KOPT-K1 (cell line): ENCODE measurements around the gene PLIN5.

ENCODE experiments used
- H3K27ac ChIP-seq: fragments of 200-600 bp; sonication (generic); 2 replicates; pipeline ENCODE4 v1.5.1; 2016; ENCODE audit warnings: antibody characterized with exemption, mild to moderate bottlenecking, low read depth, low read length; ENCODE audit not compliant: poor library complexity, severe bottlenecking
- H3K36me3 ChIP-seq: fragments of 200-600 bp; sonication (generic); 2 replicates; pipeline ENCODE4 v1.5.1; 2017; ENCODE audit warnings: antibody characterized with exemption, mild to moderate bottlenecking, low read length, moderate library complexity; ENCODE audit not compliant: insufficient read depth
- H3K9me3 ChIP-seq: fragments of 200-600 bp; sonication (generic); 2 replicates; pipeline ENCODE4 v1.5.1; 2017; ENCODE audit warnings: antibody characterized with exemption, low read length, mild to moderate bottlenecking; ENCODE audit not compliant: insufficient read depth, poor library complexity, severe bottlenecking

PLIN5 gene, protein sequence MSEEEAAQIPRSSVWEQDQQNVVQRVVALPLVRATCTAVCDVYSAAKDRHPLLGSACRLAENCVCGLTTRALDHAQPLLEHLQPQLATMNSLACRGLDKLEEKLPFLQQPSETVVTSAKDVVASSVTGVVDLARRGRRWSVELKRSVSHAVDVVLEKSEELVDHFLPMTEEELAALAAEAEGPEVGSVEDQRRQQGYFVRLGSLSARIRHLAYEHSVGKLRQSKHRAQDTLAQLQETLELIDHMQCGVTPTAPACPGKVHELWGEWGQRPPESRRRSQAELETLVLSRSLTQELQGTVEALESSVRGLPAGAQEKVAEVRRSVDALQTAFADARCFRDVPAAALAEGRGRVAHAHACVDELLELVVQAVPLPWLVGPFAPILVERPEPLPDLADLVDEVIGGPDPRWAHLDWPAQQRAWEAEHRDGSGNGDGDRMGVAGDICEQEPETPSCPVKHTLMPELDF

DNA sequence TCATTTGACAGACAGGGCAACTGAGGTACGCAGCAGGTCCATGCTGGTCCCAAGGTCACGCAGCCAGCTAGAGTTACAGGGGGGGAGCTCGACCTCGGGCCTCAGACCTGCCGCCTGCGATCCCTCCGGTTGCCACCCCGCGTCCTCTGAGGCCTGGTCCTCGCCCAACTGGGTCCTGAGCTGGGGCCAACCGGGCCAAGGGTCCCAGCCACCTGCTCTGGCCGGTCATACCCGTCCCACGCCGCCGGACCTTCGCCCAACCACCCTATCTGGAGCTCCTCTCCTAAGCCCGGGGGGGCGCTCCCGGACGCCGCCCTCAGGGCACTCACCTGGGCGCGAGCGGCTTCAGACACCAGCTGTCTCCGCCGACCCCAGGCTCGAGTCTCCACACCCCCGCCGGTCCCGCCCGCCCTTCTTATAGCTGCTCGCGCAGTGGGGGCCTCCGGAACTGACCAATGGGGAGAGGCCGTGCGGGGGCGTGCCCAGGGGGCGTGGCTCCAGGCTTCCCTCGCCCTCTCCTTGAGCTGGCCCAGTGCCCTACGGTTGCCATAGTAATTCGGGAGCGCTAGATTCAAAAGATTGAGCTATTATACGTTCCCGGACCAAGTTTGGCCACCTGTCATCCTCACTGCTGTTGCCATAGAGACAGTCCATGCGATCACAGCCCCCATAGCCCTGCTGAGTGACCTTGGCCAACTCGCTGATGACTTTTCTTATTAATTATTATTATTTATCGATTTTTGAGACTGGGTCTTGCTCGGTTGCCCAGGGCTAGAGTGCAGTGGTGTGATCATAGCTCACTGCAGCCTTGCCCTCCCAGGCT lies at the start of gene PLIN5:
TSS of gene PLIN5 (minus strand) at position 389 of the 823 bp plus-strand sequence. CDS start 1,150 bp downstream, outside the sequence.
- Histone ChIP-seq H3K36me3 (no peaks in the 10 kb centered on the region), H3K9me3 (no peaks in the 10 kb centered on the region), H3K27ac (no peak within 1 kb of the TSS)

DNA sequence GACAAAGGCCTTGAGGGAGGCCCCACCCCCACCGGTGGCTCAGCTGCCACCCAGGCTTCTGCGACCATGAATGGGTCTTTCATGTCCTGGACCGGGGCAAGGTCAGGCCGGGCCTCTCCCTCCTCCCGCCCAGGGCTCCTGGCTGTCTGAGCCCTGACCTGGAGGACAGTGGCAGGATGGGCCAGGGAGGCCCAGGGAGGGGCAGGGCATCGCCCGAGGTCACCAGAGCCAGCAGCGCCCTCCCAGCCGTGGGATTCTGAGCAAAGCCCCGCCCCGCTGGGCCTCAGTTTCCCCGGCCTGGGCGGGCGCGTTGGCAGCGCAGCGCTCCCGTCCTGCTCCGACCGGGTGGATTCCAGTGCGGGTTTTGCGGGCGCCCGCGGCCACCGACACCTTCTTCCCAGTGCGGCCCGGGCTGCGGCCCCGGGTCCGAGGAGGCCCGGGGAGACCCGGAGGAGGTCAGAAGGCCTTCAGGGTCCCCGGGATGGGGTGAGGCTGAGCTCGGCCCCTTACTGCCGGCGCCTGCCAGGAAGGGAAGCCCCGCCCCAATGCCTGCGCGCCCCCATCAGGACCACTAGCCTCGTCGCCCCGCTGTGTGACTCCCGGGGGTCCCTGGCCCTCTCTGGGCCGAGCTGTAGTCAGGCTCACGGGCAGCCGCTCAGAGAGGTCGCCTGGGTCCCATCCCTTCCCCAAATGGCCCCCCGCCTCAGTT lies 49.1 kb upstream of the PLIN5 start:
- Histone ChIP-seq H3K27ac (no peak overlapping the region), H3K9me3 (no peaks in the 10 kb centered on the region), H3K36me3 (no peaks in the 10 kb centered on the region)

DNA sequence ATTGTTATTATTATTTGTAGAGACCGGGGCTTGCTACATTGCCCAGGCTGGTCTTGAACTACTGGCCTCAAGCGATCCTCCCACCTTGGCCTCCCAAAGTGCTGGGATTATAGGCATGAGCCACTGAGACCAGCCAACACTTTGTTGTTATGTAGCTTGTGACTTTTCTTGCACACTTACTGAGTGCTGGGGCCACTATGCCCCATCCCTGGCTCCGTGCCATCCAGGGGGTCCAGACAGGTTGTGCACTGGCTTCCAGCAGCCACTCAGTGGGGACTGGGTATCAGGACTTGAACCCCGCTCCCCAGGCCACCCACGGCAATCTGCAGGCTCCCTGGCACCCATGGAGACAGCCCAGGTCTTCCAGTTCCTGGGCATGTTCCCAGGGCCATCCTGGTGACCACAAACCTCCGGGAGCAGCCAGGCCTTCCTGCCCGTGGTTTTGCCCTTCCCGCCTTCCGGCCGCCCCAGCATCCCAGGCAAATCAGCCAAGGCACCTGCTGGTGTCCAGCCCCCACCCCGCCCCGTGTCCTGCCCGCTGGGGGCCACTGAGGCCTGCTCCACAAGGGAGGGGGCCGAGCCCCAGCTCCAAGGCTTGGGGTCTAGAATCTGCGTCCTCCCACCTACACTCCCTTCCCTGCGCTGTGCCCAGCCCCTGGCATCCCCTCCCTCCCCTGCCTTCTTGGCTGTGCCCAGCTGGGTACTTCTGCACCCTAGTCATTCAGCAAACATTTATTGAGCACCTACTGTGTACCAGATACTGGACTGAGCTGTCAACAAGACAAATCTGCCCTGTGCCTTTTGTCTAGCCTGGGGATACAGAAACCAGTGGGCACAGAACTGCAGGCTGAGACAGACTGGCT lies 48.2 kb upstream of the PLIN5 start:
- Histone ChIP-seq H3K27ac (no peak overlapping the region), H3K36me3 (no peaks in the 10 kb centered on the region), H3K9me3 (no peaks in the 10 kb centered on the region)

DNA sequence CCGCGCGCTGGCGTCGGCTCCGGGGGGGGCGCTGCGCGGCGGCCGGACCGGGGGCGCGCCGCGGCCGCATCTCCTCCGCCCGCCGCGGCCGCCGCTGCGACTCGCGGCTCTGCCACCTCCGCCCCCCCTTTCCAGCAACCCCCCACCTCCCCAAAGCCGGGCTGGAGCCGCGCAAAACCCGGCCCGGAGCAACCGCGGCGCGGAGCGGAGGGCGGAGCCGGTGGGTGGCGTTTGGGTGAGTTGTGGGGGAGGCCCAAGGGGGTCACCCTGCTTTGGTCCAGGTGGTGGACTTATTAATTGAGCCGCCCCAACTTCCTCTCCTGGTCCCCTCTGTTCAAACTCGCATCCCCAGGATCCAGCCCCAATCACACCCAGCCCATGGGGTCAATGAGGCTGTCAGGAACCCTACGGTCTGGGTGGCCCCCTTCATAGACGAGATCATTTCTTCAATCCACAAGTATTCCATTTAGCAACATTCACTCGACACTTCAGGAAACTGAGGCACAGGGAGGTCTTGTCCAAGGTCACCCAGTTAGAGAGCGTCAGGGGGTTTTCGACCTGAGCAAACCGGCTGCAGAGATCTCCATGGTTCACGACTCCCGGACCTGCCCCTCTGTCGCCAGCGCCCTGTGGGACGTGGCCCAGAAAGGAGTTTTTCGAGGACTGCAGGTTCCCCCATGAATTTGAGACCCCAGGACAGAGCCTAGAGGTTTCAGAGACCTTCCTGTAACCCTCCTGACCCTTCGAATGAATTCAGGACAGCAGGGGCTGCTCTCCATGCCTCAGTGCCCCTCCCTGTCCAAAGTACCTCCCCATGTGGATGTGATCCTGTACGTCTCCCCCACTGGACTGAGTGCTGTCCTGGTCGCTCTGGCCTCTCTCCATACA lies 46.9 kb upstream of the PLIN5 start:
- H3K27ac ChIP-seq, result no peak overlapping the region
- no peaks in the 10 kb centered on the region for H3K9me3 ChIP-seq
- no peaks in the 10 kb centered on the region for H3K36me3 ChIP-seq

DNA sequence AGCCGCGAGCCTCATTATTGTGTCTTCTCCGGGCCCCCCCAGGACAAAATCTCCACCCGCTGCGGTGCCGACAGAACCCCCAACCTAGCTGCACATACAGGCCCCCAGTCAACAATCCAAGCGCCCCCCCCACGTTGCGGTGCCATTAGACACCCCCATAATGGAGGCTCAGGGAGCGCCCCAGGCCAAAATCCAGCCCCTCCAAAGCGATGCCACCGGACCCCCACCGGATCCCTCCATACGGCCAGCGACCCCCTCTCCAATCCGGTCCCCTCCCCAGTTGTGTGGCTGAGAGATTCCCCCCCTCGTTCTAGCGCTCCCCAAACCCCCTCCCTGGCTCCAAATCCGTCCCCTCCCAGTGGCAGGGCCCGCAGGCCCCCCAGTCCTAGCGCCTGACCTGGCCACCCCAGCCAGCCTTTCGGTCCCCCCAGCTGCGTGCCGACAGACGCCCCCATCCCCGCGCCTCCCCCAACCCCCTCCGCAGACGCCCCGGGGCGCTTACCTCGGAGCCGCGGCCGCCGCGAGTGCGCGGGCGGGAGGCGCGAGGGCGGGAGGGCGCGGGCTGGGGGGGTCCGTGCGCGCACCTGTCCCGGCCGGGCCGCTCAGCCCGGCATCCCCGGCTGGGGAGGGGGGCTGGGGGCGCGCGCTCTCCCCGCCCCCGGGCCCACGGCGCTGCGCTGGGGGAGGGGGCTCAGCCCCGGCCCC lies 46.1 kb upstream of the PLIN5 start:
- no peaks in the 10 kb centered on the region for H3K9me3 ChIP-seq
- no peaks in the 10 kb centered on the region for H3K36me3 ChIP-seq
- no peak overlapping the region for H3K27ac ChIP-seq

DNA sequence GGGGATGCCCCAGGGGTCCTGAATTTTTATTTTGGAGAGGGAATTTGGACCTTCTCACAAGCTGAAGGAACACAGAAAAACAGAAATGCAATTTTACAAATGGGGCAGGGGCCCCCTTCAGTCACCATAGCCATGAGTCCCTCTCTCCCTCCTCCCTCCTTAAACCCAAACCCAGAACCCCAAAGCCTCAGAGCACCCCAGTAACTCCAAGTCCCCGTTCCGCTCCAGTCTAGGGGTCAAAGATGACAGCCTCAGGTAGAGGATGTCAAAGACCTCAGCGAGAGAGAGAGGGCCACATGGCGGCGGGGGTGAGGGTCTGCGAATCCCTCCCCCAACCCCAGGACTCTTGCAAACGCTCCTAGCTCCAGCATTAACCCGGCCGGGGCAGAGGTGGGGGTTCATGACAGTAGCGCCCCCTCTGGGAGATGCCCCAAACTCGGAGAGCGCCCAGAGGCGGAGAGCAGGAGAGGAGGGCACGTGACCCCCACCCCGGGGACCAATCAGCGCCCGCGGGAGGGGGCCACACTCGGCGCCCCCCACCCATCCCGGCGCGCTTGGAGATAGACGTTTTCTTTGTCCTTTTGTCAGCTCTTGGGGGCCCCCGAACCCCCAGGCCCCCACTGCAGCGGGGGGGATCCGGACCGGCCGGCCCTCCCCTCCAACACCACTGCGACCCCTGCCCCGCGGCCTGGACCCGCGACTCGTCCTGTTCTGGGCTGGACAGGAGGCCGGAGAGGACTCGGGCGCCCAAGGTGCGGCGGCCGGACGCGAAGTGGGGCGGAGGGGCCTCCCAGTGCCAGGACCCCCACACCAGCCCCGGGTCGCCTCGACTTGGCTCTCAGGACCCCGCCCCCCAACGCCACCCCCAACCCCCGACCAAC lies 45.2 kb upstream of the PLIN5 start:
- Histone ChIP-seq H3K9me3 (no peaks in the 10 kb centered on the region), H3K27ac (no peak overlapping the region), H3K36me3 (no peaks in the 10 kb centered on the region)

DNA sequence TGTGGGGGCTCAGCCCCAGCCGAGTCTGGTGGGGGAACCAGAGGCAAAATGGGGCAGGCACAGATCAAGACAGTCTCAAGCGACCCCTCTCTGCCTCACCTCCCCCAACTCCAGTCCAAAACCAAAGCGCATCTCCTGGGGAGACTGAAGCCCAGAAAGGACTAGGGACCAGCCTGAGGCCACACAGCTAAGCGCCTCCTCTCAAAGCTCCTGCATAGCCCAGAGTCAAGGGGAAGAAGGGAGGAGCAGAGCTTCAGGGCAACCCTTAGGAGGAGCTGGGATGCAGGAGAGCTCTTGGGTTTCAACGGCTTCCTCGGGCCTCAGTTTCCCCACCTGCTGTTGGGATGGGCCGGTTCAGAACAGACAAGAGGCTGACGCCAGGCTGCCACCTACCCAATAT lies 44.4 kb upstream of the PLIN5 start:
- H3K36me3 ChIP-seq, result no peaks in the 10 kb centered on the region
- no peaks in the 10 kb centered on the region for H3K9me3 ChIP-seq
- no peak overlapping the region for H3K27ac ChIP-seq

DNA sequence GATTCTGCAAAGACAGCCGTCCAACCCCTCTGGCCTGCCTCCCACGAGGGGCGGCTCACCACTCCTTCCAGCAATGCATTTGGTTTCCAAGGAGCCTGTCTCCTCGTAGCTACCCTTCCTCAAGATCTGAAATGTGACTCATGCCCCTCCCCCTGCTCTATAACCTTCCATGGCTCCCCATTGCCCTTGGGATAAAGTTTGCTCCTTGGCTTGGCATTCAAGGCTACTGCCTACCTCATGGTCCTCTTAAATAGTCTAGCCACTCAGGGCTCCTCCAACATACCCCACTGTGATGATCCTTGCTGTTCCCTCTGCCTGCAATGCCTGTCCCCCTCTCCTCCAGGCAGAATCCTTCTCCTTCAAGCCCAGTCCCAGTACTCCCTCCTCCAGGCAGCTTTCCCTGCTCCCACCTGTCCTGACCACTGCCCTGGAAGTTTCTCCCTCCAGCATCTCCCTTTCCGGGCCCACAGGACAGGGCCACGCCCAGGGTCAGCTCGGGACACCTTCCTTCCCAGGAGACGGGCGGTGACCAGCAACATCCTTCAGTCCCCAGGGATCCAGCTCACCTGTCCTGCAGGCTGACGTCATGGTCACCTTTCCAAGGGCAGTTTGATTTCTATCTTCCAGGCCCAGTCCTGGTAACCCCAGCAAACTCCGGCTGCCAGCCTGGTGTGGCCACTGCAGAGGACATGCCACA lies 43.7 kb upstream of the PLIN5 start:
- Histone ChIP-seq H3K36me3 (no peaks in the 10 kb centered on the region), H3K27ac (no peak overlapping the region), H3K9me3 (no peaks in the 10 kb centered on the region)

DNA sequence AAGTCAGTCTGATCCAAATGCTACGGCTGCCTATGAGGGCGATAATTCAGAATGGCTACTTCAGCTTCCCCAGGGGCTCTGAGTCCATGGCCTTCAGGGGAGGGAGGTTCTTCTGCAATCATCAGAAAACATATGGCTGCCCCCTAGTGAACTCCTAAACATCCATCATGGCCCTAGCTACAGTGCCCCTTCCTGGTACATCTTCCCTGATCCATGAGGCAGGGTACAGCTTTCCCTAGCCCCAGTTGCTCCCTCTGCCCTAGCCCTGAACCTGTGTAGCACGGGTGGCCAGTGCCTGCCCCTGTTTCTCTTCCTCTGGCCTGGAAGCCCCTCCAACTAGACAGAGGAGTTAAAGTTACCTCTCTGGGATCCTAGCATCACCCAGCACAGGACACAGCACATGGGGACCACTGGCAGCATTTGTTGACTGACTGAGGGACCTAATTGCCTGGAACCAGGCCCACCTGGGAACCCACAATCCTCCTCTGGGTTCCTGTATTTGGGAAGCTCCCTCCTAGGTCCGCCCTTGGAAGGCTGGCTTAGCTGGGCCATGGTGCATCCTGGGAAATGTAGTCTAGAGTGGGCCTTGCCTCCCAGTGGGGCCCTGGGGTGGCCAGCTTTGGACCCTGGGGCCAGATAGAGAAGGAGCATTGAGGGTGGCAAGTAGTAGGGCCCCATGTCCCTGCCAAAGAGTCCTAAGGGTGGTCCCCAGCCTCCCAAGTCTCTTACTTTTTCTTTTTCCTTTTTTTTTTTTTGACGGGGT lies 42.2 kb upstream of the PLIN5 start:
- Histone ChIP-seq H3K9me3 (no peaks in the 10 kb centered on the region), H3K36me3 (no peaks in the 10 kb centered on the region), H3K27ac (no peak overlapping the region)

DNA sequence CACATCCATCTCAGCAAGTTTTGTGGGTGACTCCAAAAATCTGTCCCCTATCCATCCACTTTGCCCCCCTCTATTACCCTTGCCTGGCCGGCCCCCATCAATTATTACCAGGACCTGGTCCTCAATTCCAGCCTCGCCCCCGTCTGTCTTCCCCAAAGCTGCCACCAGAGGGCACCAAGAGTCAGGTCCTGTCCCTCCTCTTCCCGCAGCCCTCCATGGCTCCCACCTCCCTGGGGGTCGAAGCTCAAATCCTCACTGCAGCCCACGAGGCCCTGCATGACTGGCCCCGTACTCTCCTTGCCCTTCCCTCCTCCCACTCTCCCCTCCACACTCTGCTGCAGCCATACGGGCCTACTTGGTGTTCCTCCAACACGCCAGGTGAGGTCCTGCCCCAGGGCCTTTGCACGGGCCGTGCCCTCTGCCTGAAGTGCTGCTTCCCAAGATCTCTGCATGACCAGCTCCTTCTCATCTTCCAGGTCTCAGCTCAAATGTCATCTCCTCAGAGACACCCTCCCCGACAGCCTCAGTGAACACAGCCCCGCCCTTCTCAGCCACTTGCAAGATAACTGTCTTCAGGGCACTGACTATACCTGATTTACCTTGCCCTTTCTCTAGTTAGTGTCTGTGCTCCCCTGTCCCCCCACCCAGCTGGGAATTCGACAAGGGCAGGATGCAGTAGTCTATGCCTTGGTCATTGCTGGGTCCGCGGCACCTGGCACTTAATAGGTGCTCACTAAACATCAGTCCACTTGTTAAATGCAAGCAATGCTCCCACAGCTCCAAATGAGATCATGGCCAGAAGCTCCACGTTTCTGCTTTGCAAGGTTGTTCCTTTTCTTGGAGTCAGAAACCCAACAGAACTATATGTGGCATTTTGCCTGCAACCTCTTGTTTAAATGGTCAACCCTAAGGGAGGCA lies 41.3 kb upstream of the PLIN5 start:
- H3K9me3 ChIP-seq, result no peaks in the 10 kb centered on the region
- no peaks in the 10 kb centered on the region for H3K36me3 ChIP-seq
- H3K27ac ChIP-seq, result no peak overlapping the region
